GM23248 (cell line): Measurements from ENCODE around the gene CRYBG1. TPM values are rescaled to one million over a fixed set of nuclear protein-coding genes. Genes with fewer than 3 reads are reported as not detected.

Experiments
- DNase-seq: peaks from one replicate; pipeline ENCODE4 v3.0.0-alpha.2; 2015
- H2AFZ ChIP-seq: fragments of 200-600 bp; sonication (generic); 2 replicates; pipeline ENCODE4 v1.6.1; 2016; ENCODE audit warnings: antibody characterized with exemption
- H3F3A ChIP-seq: fragments of 200-600 bp; sonication (generic); 2 replicates; pipeline ENCODE4 v1.6.1; 2016; ENCODE audit warnings: mild to moderate bottlenecking, antibody characterized with exemption, mixed run types; ENCODE audit not compliant: insufficient read depth
- H3K27ac ChIP-seq: fragments of 200-600 bp; sonication (generic); 2 replicates; pipeline ENCODE4 v1.5.1; 2016; ENCODE audit warnings: mild to moderate bottlenecking
- H3K27me3 ChIP-seq: fragments of 200-600 bp; sonication (generic); replicated peaks from 2 replicates; pipeline ENCODE4 v1.6.1; 2016; ENCODE audit warnings: mild to moderate bottlenecking; ENCODE audit not compliant: insufficient read depth
- H3K36me3 ChIP-seq: fragments of 200-600 bp; sonication (generic); 2 replicates; pipeline ENCODE4 v1.6.1; 2016; ENCODE audit warnings: low read depth, mild to moderate bottlenecking
- H3K4me1 ChIP-seq: fragments of 200-600 bp; sonication (generic); 2 replicates; pipeline ENCODE4 v1.6.1; 2016; ENCODE audit warnings: mild to moderate bottlenecking; ENCODE audit not compliant: insufficient read depth
- H3K4me2 ChIP-seq: fragments of 200-600 bp; sonication (generic); one replicate; pipeline ENCODE4 v1.6.1; 2016; ENCODE audit warnings: mild to moderate bottlenecking; ENCODE audit not compliant: unreplicated experiment
- H3K4me3 ChIP-seq: fragments of 200-600 bp; sonication (generic); 2 replicates; pipeline ENCODE4 v1.5.1; 2016; ENCODE audit warnings: mild to moderate bottlenecking
- H3K79me2 ChIP-seq: fragments of 200-600 bp; sonication (generic); 2 replicates; pipeline ENCODE4 v1.6.1; 2016; ENCODE audit warnings: mild to moderate bottlenecking; ENCODE audit not compliant: insufficient read depth
- H3K9ac ChIP-seq: fragments of 200-600 bp; sonication (generic); 2 replicates; pipeline ENCODE4 v1.6.1; 2016; ENCODE audit warnings: mild to moderate bottlenecking
- H3K9me2 ChIP-seq: fragments of 200-600 bp; sonication (generic); 2 replicates; pipeline ENCODE4 v1.6.1; 2016; ENCODE audit warnings: mixed run types, mild to moderate bottlenecking, moderate library complexity; ENCODE audit not compliant: insufficient read depth
- H3K9me3 ChIP-seq: fragments of 200-600 bp; sonication (generic); one replicate; pipeline ENCODE4 v1.6.1; 2017; ENCODE audit warnings: low read depth
- H4K20me1 ChIP-seq: fragments of 200-600 bp; sonication (generic); 2 replicates; pipeline ENCODE4 v1.6.0; 2016; ENCODE audit not compliant: insufficient read depth
- EZH2 ChIP-seq: fragments of 200-600 bp; sonication (generic); IDR thresholded peaks from 2 replicates; pipeline ENCODE4 v1.6.1; 2018; ENCODE audit warnings: antibody characterized with exemption, mild to moderate bottlenecking; ENCODE audit not compliant: insufficient read depth, poor library complexity, severe bottlenecking
- EZH2phosphoT487 ChIP-seq: fragments of 200-600 bp; sonication (generic); IDR thresholded peaks from 2 replicates; pipeline ENCODE4 v1.6.1; 2018; ENCODE audit warnings: antibody characterized with exemption, moderate library complexity, mild to moderate bottlenecking, low read depth; ENCODE audit not compliant: insufficient read depth
- WGBS, 2 experiments: methylation state at CpG; one replicate each; pipeline ENCODE4 v1.1.6; 2015 to 2017; ENCODE audit warnings: low lambda C conversion rate in 2 of 2, low coverage in 1 of 2; ENCODE audit errors: missing lambda C conversion rate in 2 of 2; 5-methylcytosine and 5-hydroxymethylcytosine counted together
- in situ Hi-C: fragments of 300-500 bp; cut with MboI; formaldehyde crosslinking; loops from 2 replicates; pipeline ENCODE4 v1.15.0; 2020
- polyA plus RNA-seq: library from polyadenylated mRNA; unstranded; fragments of >200 nt; fragmentation: Nextera tagmentation; extraction: Ambion mirVana; gene quantifications from 2 replicates; pipeline ENCODE4 v1.2.1, GENCODE V29; 2016
- total RNA-seq: library from RNA; depleted of rRNA; stranded (reverse); fragments of >200 nt; shearing (Covaris generic); gene quantifications from 2 replicates; pipeline ENCODE4 v1.2.3, GENCODE V29; 2014

The CRYBG1 gene
- total and polyA plus RNA-seq, 2 experiments from 2014 or later: 1.9 to 8.4 TPM

DNA sequence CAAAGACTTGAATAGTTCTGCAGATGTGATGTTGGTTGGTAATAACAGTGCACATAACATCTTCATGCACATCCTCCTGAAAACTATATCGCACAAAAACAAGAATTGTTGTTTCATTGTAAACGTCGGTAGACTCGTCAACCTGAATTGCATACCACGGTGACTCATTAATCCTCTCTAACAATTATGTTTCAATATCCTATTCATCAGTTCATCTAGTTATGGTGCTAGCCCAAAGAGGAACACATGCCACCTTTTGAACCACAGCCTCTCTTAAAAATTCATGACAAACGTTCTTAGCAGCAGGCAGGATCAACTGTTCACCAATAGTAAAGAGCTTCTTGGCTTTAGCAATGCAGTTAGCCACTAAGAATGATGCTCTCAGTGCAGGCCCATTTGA is 25.0 kb downstream of the CRYBG1 start:
- Histone ChIP-seq H3K4me3 (no peak overlapping the region), H3K27ac (no peak overlapping the region), H4K20me1 (no peaks in the 10 kb centered on the region), H3K36me3 (no peaks in the 10 kb centered on the region), H3K9ac (no peak overlapping the region), H2AFZ (no peak overlapping the region), H3K9me3 (no peaks in the 10 kb centered on the region), H3F3A (no peaks in the 10 kb centered on the region), H3K79me2 (no peaks in the 10 kb centered on the region), H3K4me1 (no peaks in the 10 kb centered on the region), H3K9me2 (no peaks in the 10 kb centered on the region), H3K4me2 (no peak overlapping the region), H3K27me3 (no peaks in the 10 kb centered on the region; the same call in none of the 2 replicates)
- in situ Hi-C loops: no loop called here
- WGBS, 2 experiments: 77 to 80% methylated on average over 6 of the region's 6 CpGs
- no peak for DNase-seq
- TF ChIP-seq EZH2 (no peak), EZH2phosphoT487 (no peak)

DNA sequence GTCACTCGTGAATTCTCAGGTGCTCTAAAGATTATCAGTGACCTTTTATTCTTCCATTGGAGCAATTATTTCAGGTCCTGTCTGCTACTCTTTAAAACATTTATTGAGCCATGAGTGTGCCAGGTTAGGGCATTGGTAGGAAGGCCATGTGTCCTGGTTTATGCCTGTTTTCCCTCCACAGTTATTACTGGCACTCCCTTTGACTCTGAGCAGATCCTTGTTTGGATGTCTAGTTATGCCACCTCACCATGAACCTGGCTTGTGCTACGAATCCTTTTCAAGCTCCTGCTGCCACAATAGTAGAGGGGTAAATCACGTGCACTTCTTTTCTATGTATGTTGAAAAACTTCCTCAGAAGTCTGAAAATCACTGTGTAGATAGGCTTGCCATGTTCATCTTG is 27.4 kb downstream of the CRYBG1 start:
- Histone ChIP-seq H3K9me2 (no peaks in the 10 kb centered on the region), H3K36me3 (no peaks in the 10 kb centered on the region), H4K20me1 (no peaks in the 10 kb centered on the region), H3K27ac (no peak overlapping the region), H2AFZ (no peak overlapping the region), H3K4me1 (no peaks in the 10 kb centered on the region), H3K9me3 (no peaks in the 10 kb centered on the region), H3K79me2 (no peaks in the 10 kb centered on the region), H3K27me3 (peaks cover 7% of the 10 kb centered on the region), H3K4me2 (no peak overlapping the region), H3K4me3 (no peak overlapping the region), H3F3A (no peaks in the 10 kb centered on the region), H3K9ac (no peak overlapping the region)
- 38 to 41% methylated on average over 3 of the region's 3 CpGs for WGBS, 2 experiments
- in situ Hi-C loops: no loop called here
- TF ChIP-seq EZH2phosphoT487 (no peak), EZH2 (no peak)
- no peak for DNase-seq

DNA sequence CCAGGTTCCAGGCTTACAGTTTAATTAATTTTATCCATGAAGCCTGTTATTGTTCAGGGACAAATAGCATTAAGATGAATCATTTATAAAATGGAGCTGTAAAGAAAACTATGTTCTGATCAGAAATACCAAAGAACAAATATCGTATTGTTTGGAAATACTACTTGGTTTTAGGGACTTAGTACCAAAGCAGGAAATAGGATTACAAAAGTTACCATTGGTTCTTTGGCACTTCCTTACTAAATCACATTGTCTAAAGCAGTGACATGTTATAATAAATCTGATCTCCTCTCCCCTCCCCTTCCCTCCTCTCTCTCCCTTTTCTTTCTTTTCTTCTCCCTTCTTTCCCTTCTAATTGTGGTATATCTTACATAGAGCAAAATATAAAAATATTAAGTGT is 29.6 kb downstream of the CRYBG1 start:
- Histone ChIP-seq H3K27me3 (peaks cover 16% of the 10 kb centered on the region), H3K36me3 (no peaks in the 10 kb centered on the region), H3K4me1 (no peaks in the 10 kb centered on the region), H3K4me3 (no peak overlapping the region), H3F3A (no peaks in the 10 kb centered on the region), H4K20me1 (no peaks in the 10 kb centered on the region), H3K9ac (no peak overlapping the region), H3K9me3 (no peaks in the 10 kb centered on the region), H3K4me2 (no peak overlapping the region), H3K27ac (no peak overlapping the region), H3K79me2 (no peaks in the 10 kb centered on the region), H3K9me2 (no peaks in the 10 kb centered on the region), H2AFZ (no peak overlapping the region)
- TF ChIP-seq EZH2phosphoT487 (no peak), EZH2 (no peak)
- no peak for DNase-seq
- WGBS, 2 experiments: 0 to 4% methylated on average over 1 of the region's 1 CpG
- in situ Hi-C loops: no loop called here

DNA sequence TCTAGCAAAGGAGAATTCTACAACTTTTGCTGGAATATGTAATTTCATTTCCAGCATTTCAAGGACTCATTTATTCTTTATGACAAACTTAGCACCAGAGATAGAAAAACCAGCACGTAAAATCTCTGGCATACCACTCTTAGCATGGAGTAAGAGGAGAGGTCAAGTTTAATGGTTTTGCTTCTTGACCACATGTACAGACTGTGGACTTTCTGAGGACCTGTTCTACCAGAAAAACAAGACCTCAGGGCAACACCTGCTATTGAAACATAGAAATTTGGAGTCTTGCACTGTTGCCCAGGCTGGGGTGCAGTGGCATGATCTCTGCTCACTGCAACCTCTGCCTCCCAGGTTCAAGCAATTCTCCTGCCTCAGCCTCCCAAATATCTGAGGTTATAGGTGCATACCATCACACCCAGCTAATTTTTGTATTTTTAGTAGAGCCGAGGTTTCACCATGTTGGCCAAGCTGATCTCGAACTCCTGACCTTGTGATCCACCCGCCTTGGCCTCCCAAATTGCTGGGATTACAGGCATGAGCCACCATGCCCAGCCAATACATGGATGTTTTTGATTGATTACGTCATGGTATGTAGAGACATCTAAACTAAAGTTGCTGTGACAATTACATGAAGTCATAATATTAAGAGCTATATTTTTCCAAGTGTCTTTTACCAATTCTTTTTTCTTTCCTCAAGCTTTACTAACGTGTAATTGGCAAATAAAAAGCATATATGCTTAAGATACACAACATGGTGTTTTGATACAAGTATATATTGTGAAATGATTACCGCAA is 36.1 kb downstream of the CRYBG1 start:
- Histone ChIP-seq H4K20me1 (no peaks in the 10 kb centered on the region), H2AFZ (no peak overlapping the region), H3K27ac (no peak overlapping the region), H3K36me3 (no peaks in the 10 kb centered on the region), H3K79me2 (no peaks in the 10 kb centered on the region), H3K4me3 (no peak overlapping the region), H3K9me3 (no peaks in the 10 kb centered on the region), H3K9ac (no peak overlapping the region), H3F3A (no peaks in the 10 kb centered on the region), H3K27me3 (peaks cover 24% of the 10 kb centered on the region; the same call in 1 of the 2 replicates), H3K9me2 (no peaks in the 10 kb centered on the region), H3K4me2 (no peak overlapping the region), H3K4me1 (no peaks in the 10 kb centered on the region)
- 44 to 55% methylated on average over 7 of the region's 7 CpGs for WGBS, 2 experiments
- TF ChIP-seq EZH2phosphoT487: no peak
- in situ Hi-C loops: no loop called here
- DNase-seq: no peak

DNA sequence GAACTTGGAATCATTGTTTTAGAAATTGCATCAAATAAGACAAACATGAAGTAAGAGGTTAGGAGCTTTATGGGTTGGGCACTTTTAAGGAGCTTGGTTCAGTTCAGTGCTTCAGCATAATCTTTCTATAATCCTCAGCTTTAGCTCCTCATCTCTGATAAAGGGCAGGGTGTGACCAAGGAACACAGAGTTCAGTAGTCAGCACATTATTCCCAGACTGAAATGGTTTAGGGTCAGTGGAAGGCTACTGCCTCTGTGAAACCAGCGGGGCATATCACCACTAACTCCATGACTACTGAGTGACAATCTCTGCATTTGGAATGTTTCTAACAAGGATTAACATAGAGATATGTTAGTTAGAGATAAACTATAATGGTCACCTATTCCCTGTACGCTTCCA is 36.9 kb downstream of the CRYBG1 start:
- H4K20me1 ChIP-seq: no peaks in the 10 kb centered on the region
- no peaks in the 10 kb centered on the region for H3K4me1 ChIP-seq
- no peaks in the 10 kb centered on the region for H3K9me2 ChIP-seq
- no peaks in the 10 kb centered on the region for H3K9me3 ChIP-seq
- in situ Hi-C loops: no loop called here
- H2AFZ ChIP-seq: no peak overlapping the region
- H3K27ac ChIP-seq: no peak overlapping the region
- no peak overlapping the region for H3K4me3 ChIP-seq
- H3K4me2 ChIP-seq: no peak overlapping the region
- H3K27me3 ChIP-seq: peaks cover 16% of the 10 kb centered on the region; the same call in 1 of the 2 replicates
- H3K79me2 ChIP-seq: no peaks in the 10 kb centered on the region
- WGBS, 2 experiments: 54 to 72% methylated on average over 2 of the region's 2 CpGs
- no peak for TF ChIP-seq EZH2phosphoT487
- TF ChIP-seq EZH2: no peak
- no peak overlapping the region for H3K9ac ChIP-seq
- H3K36me3 ChIP-seq: no peaks in the 10 kb centered on the region
- no peak for DNase-seq
- no peaks in the 10 kb centered on the region for H3F3A ChIP-seq
